ENCODE measurements around the gene KDM2A.

GRCh38 chr11:67243051-67243450 lies 124.0 kb downstream of the KDM2A start:
- TF ChIP-seq CTCF (conservative IDR thresholded peaks at IDR 0.05; ENCODE audit: low read depth in 2 of 2) = no peak
- no peak for TF ChIP-seq EZH2phosphoT487 (IDR thresholded peaks at IDR 0.05; ENCODE audit: unreplicated experiment)
- no peak for TF ChIP-seq POLR2AphosphoS5 (IDR thresholded peaks at IDR 0.05; ENCODE audit: low read depth)
- TF ChIP-seq EZH2 (IDR thresholded peaks at IDR 0.05; ENCODE audit: low read depth, unreplicated experiment) = no peak
- no peak for TF ChIP-seq CREB1 (CRISPR knock-in tag; IDR thresholded peaks at IDR 0.05; ENCODE audit: low read depth)
- TF ChIP-seq ZNF331 (CRISPR knock-in tag; IDR thresholded peaks at IDR 0.05; ENCODE audit: low read depth) = no peak
- no peak for TF ChIP-seq JUNB (IDR thresholded peaks at IDR 0.05; ENCODE audit: unreplicated experiment)

All from GM23338 (cell line).